Endothelial cell of umbilical vein (primary cell): ENCODE results near the gene PEX5L. TPM values are rescaled to one million over a fixed set of nuclear protein-coding genes. Genes with fewer than 3 reads are reported as not detected.

Source experiments
- BruUV-seq: library from RNA; stranded (reverse); fragments of 400-500 nt; replicated peaks from 2 replicates; lab custom pipeline; 2021; lab: Mats Ljungman, UMichigan
- CTCF ChIA-PET: fragments of 300-600, 350-600 bp; sonication (Branson Sonifier 250); formaldehyde crosslinking; loops from one replicate; lab custom pipeline; 2021; ENCODE audit warnings: antibody characterized with exemption, inconsistent platforms; lab: Charles Lee
- POLR2A ChIA-PET: fragments of 300-600, 350-600 bp; sonication (Branson Sonifier 250); formaldehyde crosslinking; loops from one replicate; lab custom pipeline; 2021; ENCODE audit warnings: antibody characterized with exemption, inconsistent platforms; lab: Charles Lee
- DNase-seq: peaks from one replicate; pipeline ENCODE4 v3.0.0-alpha.2; 2011; ENCODE audit warnings: low read depth, low spot score
- FAIRE-seq: peaks from 2 replicates; lab custom pipeline; 2011; peaks lifted over from hg19 to GRCh38; lab: Jason Lieb, UNC
- H2AFZ ChIP-seq: 2 replicates; pipeline ENCODE4 v1.6.0; 2012; ENCODE audit warnings: low read depth, low read length, control low read depth, inconsistent platforms
- H3K27ac ChIP-seq: 2 replicates; pipeline ENCODE4 v1.5.1; 2011; ENCODE audit warnings: low read depth, mild to moderate bottlenecking, control low read depth, low read length, moderate library complexity; ENCODE audit not compliant: insufficient read depth
- H3K27me3 ChIP-seq, 2 experiments: 2 replicates each; pipeline versions ENCODE4 v1.6.0 to v1.6.1; 2011; ENCODE audit warnings: low read length in 2 of 2, mixed read lengths in 1 of 2; ENCODE audit not compliant: control insufficient read depth in 2 of 2, insufficient read depth in 2 of 2
- H3K36me3 ChIP-seq, 2 experiments: 2 replicates in 1 of 2; 3 replicates in 1 of 2; pipeline ENCODE4 v1.5.1; 2011; ENCODE audit warnings: low read length in 2 of 2, mild to moderate bottlenecking in 1 of 2, moderate library complexity in 1 of 2; ENCODE audit not compliant: control insufficient read depth in 2 of 2, insufficient read depth in 2 of 2; ENCODE audit errors: extremely low read depth in 1 of 2
- H3K4me1 ChIP-seq: 3 replicates; pipeline ENCODE4 v1.5.1; 2011; ENCODE audit warnings: mild to moderate bottlenecking, low read length; ENCODE audit not compliant: control insufficient read depth, insufficient read depth; ENCODE audit errors: extremely low read depth
- H3K4me2 ChIP-seq: 2 replicates; pipeline ENCODE4 v1.6.1; 2011; ENCODE audit warnings: low read length, control low read depth, mixed read lengths; ENCODE audit not compliant: insufficient read depth
- H3K4me3 ChIP-seq, 3 experiments: fragments of 200-600 bp in 1 of 3; sonication (generic), shearing (Covaris generic) in 1 of 3; replicated peaks in 1 of 3; 2 replicates each; pipeline ENCODE4 v1.5.1; 2011 to 2016; ENCODE audit warnings: control low read depth in 3 of 3, low read length in 3 of 3, mild to moderate bottlenecking in 2 of 3, inconsistent platforms in 1 of 3, low read depth in 1 of 3, moderate library complexity in 1 of 3; ENCODE audit not compliant: insufficient read depth in 1 of 3
- H3K79me2 ChIP-seq: 2 replicates; pipeline ENCODE4 v1.6.0; 2012; ENCODE audit warnings: low read length, inconsistent platforms; ENCODE audit not compliant: control insufficient read depth, insufficient read depth
- H3K9ac ChIP-seq: replicated peaks from 2 replicates; pipeline ENCODE3; 2011; ENCODE audit warnings: low read length, control low read depth; ENCODE audit not compliant: insufficient read depth; ENCODE audit errors: extremely low read depth
- H3K9me1 ChIP-seq: replicated peaks from 3 replicates; pipeline ENCODE4 v1.6.0; 2011; ENCODE audit warnings: mild to moderate bottlenecking, low read length; ENCODE audit not compliant: control insufficient read depth, insufficient read depth; ENCODE audit errors: extremely low read depth
- H3K9me3 ChIP-seq: replicated peaks from 2 replicates; pipeline ENCODE4 v1.5.1; 2012; ENCODE audit warnings: low read length, inconsistent platforms; ENCODE audit not compliant: control insufficient read depth, insufficient read depth
- H4K20me1 ChIP-seq: replicated peaks from 2 replicates; pipeline ENCODE3; 2011; ENCODE audit warnings: mild to moderate bottlenecking, low read length; ENCODE audit not compliant: control insufficient read depth, insufficient read depth; ENCODE audit errors: extremely low read depth
- CTCF ChIP-seq, 2 donors: IDR thresholded peaks; 1 replicate in 1 of 2; 2 replicates in 1 of 2; pipeline ENCODE4 v1.5.1; 2011; ENCODE audit warnings: low read length in 2 of 2, mild to moderate bottlenecking in 2 of 2, moderate library complexity in 2 of 2, control low read depth in 1 of 2, inconsistent platforms in 1 of 2, low read depth in 1 of 2; ENCODE audit not compliant: insufficient read depth in 1 of 2; ENCODE audit errors: extremely low read depth in 1 of 2
- EZH2 ChIP-seq: IDR thresholded peaks from 2 replicates; pipeline ENCODE4 v1.6.1; 2012; ENCODE audit warnings: borderline replicate concordance, low read depth, mild to moderate bottlenecking, moderate library complexity, low read length, inconsistent platforms; ENCODE audit not compliant: severe bottlenecking
- FOS ChIP-seq: IDR thresholded peaks from 2 replicates; pipeline ENCODE4 v1.6.1; 2011; ENCODE audit warnings: mild to moderate bottlenecking, low read length, moderate library complexity, borderline replicate concordance; ENCODE audit not compliant: insufficient read depth
- GATA2 ChIP-seq: IDR thresholded peaks from 2 replicates; pipeline ENCODE4 v1.7.0; 2011; ENCODE audit warnings: low read depth, mild to moderate bottlenecking, moderate library complexity, mixed read lengths, low read length; ENCODE audit not compliant: insufficient read length, insufficient read depth
- JUN ChIP-seq: IDR thresholded peaks from 2 replicates; pipeline ENCODE4 v1.6.1; 2011; ENCODE audit warnings: borderline replicate concordance, low read depth; ENCODE audit not compliant: insufficient read length, insufficient read depth
- MAX ChIP-seq: IDR thresholded peaks from 2 replicates; pipeline ENCODE4 v1.6.1; 2011; ENCODE audit not compliant: insufficient read depth, insufficient read length
- MYC ChIP-seq: IDR thresholded peaks from one replicate; pipeline ENCODE4 v1.6.1; 2011; ENCODE audit warnings: mild to moderate bottlenecking, low read depth, low read length
- POLR2A ChIP-seq: IDR thresholded peaks from 2 replicates; pipeline ENCODE4 v1.6.1; 2012; ENCODE audit warnings: low read depth, mild to moderate bottlenecking, control low read depth, low read length
- POLR2AphosphoS5 ChIP-seq: IDR thresholded peaks from 2 replicates; pipeline ENCODE4 v1.6.1; 2012; ENCODE audit warnings: low read depth, mild to moderate bottlenecking, control low read depth, low read length, moderate library complexity; ENCODE audit not compliant: insufficient read depth
- dilution Hi-C: fragments of 300-500 bp; cut with MboI; formaldehyde crosslinking; loops from one replicate; pipeline ENCODE4 v1.15.0; 2019; ENCODE audit warnings: low sequenced_read_pairs; ENCODE audit not compliant: extremely low pct_ligation_motif_present
- intact Hi-C: fragments of 100-400 bp; cut with micrococcal nuclease; formaldehyde crosslinking; loops from one replicate; pipeline ENCODE4 v1.10.0; 2022
- polyA plus RNA-seq, 4 experiments: library from polyadenylated mRNA; depleted of rRNA in 3 of 4; stranded (reverse) in 3 of 4; unstranded in 1 of 4; fragments of >200 nt; gene quantifications; 2 replicates each; pipeline versions ENCODE4 v1.2.1 to v1.2.3, GENCODE V29; 2011 to 2012; ENCODE audit warnings: missing spikeins in 1 of 4
- total RNA-seq: library from RNA; stranded (reverse); gene quantifications from 2 replicates; pipeline ENCODE4 v1.2.3, GENCODE V29; 2021

PEX5L gene
- total and polyA plus RNA-seq, 2 donors (not counting 3 experiments of a cell fraction or from before 2014, with no cell fraction given) = not detected

- dilution Hi-C loops (no loop called here), intact Hi-C loops (no loop called here)
- Histone ChIP-seq H3K9me1 (no peaks in the 10 kb centered on the region), H3K4me2 (no peak overlapping the region), H3K4me1 (no peaks in the 10 kb centered on the region), H4K20me1 (no peaks in the 10 kb centered on the region), H3K27me3 (no peaks in the 10 kb centered on the region), H2AFZ (no peak overlapping the region), H3K27ac (no peak overlapping the region), H3K36me3 (no peaks in the 10 kb centered on the region), H3K4me3 (no peak overlapping the region), H3K79me2 (no peaks in the 10 kb centered on the region), H3K9ac (no peak overlapping the region), H3K9me3 (no peaks in the 10 kb centered on the region)
- ChIA-PET CTCF (no interaction called here), POLR2A (no interaction called here)
- no peak for FAIRE-seq
- no TSS peak for BruUV-seq
- TF ChIP-seq MAX (no peak), GATA2 (no peak), POLR2A (no peak), FOS (no peak), JUN (no peak), EZH2 (no peak), CTCF (IDR thresholded peaks at IDR 0.05; ENCODE audit: extremely low read depth in 1 of 2, insufficient read depth in 1 of 2, low read depth in 1 of 2, low read length in 2 of 2) (no peak), MYC (no peak), POLR2AphosphoS5 (no peak)
- DNase-seq = no peak
These were observed 32.2 kb downstream of the PEX5L start for GRCh38 chr3:180004542-180004941.
